ENCODE measurements around the gene NMU. TPM values are rescaled to one million over a fixed set of nuclear protein-coding genes. Genes with fewer than 3 reads are reported as not detected.
"Not testable (repeated sequence)": the region's sequence is repeated elsewhere in the genome, so short reads cannot be mapped to it uniquely, and the experiment has no call there.

The NMU gene
- total RNA-seq, 2 donors from 2014 or later: not detected

DNA sequence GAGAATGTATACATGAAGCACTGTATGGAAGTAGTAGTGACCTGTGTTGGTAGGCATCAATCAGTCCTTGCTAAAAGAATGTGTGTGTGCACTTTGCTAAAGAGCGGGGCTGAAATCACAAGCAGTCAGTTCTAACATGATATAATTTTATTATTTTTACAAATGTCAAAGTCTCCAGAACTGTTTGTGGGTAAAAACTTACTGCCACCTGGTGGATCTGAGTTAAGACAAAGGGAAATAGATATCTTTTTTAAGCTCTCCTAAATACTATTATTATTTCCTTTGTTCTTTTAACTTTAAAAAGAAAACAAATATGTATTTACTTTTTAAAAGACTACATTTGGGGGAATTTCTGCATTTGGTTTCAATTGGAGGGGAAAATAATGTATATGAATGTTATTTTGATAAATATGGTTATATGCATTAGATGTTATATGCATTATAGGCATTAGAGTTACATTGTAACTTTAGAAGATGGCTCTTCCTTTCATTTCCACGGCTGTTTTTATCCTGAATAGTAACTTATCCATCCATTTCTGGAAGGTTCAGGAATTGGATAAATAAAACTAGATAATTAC is 81.6 kb downstream of the NMU start:
- TF ChIP-seq CTCF (IDR thresholded peaks at IDR 0.05): peak in 6 of 7 experiments; percentile 31 to 60 (median 48)
- TF ChIP-seq POLR2A (IDR thresholded peaks at IDR 0.05): no peak
- DNase-seq: peak in 1 of 4 donors; percentile 15
- Histone ChIP-seq H3K36me3 (replicated peaks in 1 of 2; ENCODE audit: insufficient read depth in 1 of 2, low read depth in 2 of 2) (no peaks in the 10 kb centered on the region), H3K27me3 (no peaks in the 10 kb centered on the region), H3K4me3 (no peak overlapping the region), H3K4me1 (no peaks in the 10 kb centered on the region), H3K9me3 (no peaks in the 10 kb centered on the region), H3K27ac (no peak overlapping the region)
- intact Hi-C loops (cut with DNase I): loop anchor here (10.0 kb wide), 1 partner anchor 200 kb away; no protein-coding TSS in a partner anchor
- 15 to 17% methylated on average over 2 of the region's 2 CpGs for WGBS, 2 donors
- peak; percentile 50 for ATAC-seq

DNA sequence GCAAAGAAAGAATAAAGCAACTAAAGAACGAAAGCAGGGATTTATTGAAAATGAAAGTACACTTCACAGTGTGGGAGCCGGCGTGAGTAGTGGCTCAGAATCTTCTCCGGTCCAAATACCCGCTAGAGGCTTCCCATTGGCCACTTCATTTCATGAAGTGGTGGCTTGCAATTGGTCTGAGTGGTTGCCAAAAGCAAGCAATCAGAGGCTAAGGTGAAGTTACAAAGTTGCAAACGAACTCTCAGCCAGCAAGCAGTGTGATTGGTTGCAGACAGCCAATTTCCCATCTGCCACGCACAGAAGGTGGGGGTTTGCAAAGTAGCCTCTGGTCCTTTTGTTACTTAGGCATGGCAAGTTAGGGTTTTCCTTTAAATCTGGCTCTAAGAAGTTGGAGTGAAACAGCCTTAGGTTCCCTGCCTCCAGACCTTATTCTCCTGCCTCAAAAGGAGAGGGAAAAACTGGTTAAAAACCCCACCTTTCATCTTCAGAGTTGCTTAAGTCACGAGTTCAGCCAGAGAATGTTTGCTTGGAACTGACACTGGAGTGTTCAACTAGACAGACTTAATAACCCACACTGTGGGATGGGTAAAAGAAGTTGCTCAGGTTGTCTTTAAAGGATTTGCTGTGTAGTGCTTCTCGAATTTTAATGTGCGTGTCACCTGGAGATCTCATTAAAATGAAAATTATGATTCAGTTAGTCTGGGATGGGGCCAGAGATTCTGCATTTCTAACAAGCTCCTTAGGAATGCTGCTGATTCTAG is 82.5 kb downstream of the NMU start:
- WGBS, 2 donors: 48 to 52% methylated on average over 10 of the region's 10 CpGs
- Histone ChIP-seq H3K36me3 (replicated peaks in 1 of 2; ENCODE audit: insufficient read depth in 1 of 2, low read depth in 2 of 2) (no peaks in the 10 kb centered on the region), H3K27ac (no peak overlapping the region), H3K27me3 (no peaks in the 10 kb centered on the region), H3K9me3 (no peaks in the 10 kb centered on the region), H3K4me1 (no peaks in the 10 kb centered on the region), H3K4me3 (no peak overlapping the region)
- DNase-seq (peak in 3 of 4 donors; percentile 12 to 32 (median 32)), ATAC-seq (peak; percentile 52)
- intact Hi-C loops (cut with DNase I): loop anchor here (10.0 kb wide), 1 partner anchor 199 kb away; no protein-coding TSS in a partner anchor
- TF ChIP-seq POLR2A (IDR thresholded peaks at IDR 0.05): no peak
- no peak for TF ChIP-seq CTCF (IDR thresholded peaks at IDR 0.05)

GRCh38 chr4:55551964-55552363 is 84.1 kb downstream of the NMU start:
- intact Hi-C loops (cut with DNase I): loop anchor here (10.0 kb wide), 1 partner anchor 197 kb away; no protein-coding TSS in a partner anchor
- WGBS, 2 donors: 74 to 84% methylated on average over 6 of the region's 6 CpGs

DNA sequence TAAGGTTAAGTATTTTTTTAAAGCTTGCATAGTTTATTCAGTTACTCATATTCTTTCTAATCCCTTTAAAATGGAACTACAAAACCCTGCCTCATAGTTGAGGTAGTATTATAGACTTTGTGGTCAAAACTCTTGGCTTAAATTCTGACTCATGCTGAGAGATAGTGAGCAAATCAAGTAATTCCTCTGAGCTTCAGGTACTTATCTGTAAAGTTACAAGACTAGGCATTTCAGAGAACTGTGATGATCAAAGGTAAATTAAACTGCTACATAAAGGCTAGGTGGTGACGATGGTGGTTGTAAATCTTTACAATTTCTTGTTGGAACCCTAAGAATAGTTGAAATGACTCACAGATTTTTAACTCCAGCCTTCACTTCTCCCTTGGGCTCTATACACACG is 86.2 kb downstream of the NMU start:
- 62 to 71% methylated on average over 2 of the region's 2 CpGs for WGBS, 2 donors
- Histone ChIP-seq H3K4me1 (peaks cover 8% of the 10 kb centered on the region), H3K4me3 (no peak overlapping the region), H3K27ac (no peak overlapping the region), H3K36me3 (replicated peaks in 1 of 2; ENCODE audit: insufficient read depth in 1 of 2, low read depth in 2 of 2) (no peaks in the 10 kb centered on the region), H3K9me3 (no peaks in the 10 kb centered on the region), H3K27me3 (no peaks in the 10 kb centered on the region)
- DNase-seq (no peak), ATAC-seq (no peak)
- TF ChIP-seq CTCF (IDR thresholded peaks at IDR 0.05): no peak
- no peak for TF ChIP-seq POLR2A (IDR thresholded peaks at IDR 0.05)
- intact Hi-C loops (cut with DNase I): loop anchor here (10.0 kb wide), 1 partner anchor 195 kb away; no protein-coding TSS in a partner anchor

More at GRCh38 chr4:55551964-55552363, 84.1 kb downstream of the NMU start:
- not testable (repeated sequence) for H3K27me3 ChIP-seq; H3K4me3 ChIP-seq; H3K27ac ChIP-seq; ATAC-seq; H3K9me3 ChIP-seq; H3K36me3 ChIP-seq (replicated peaks in 1 of 2; ENCODE audit: insufficient read depth in 1 of 2, low read depth in 2 of 2); H3K4me1 ChIP-seq; DNase-seq

DNA sequence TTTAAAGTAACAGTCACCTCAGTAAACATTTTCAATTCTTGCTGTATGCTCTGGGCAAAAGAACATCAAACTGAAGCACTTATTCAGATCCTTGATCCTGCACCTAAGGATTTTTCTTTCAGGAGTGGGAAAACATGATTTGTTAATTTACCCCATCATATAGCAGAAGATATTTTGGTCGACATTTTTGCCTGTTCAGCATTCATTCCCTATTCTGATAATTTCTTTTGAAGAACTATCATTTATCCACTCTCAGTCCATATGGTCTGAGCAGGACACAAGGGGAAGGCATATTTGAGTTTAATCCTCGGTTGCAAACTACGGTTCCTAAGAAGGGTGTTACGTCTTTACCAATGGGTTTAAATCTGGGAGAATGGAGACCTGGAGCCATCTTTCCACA is 88.2 kb downstream of the NMU start:
- intact Hi-C loops (cut with DNase I): no loop called here
- 56 to 76% methylated on average over 4 of the region's 4 CpGs for WGBS, 2 donors

More for the DNA sequence above, 88.2 kb downstream of the NMU start:
- Histone ChIP-seq H3K36me3 (replicated peaks in 1 of 2; ENCODE audit: insufficient read depth in 1 of 2, low read depth in 2 of 2) (no peaks in the 10 kb centered on the region), H3K9me3 (no peaks in the 10 kb centered on the region), H3K4me1 (peaks cover 13% of the 10 kb centered on the region), H3K27ac (peak overlapping the region in 1 of 4 donors; percentile 99), H3K4me3 (peak overlapping the region in 1 of 2 donors; percentile 80), H3K27me3 (no peaks in the 10 kb centered on the region)
- DNase-seq (no peak), ATAC-seq (no peak)
- TF ChIP-seq POLR2A (IDR thresholded peaks at IDR 0.05): no peak
- TF ChIP-seq CTCF (IDR thresholded peaks at IDR 0.05): no peak
